Measurements from ENCODE around the gene GMDS.

GMDS gene

GRCh38 chr6:1796706-1797529, 448.5 kb downstream of the GMDS start:
- no peak overlapping the region for H3K4me3 ChIP-seq (ENCODE audit: low read length)
- no peak for TF ChIP-seq CTCF (IDR thresholded peaks at IDR 0.05; ENCODE audit: insufficient read depth, low read depth, low read length, missing control alignments)
- DNase-seq (ENCODE audit: low read depth), result no peak

GRCh38 chr6:1795910-1796309, 449.5 kb downstream of the GMDS start:
- TF ChIP-seq CTCF (IDR thresholded peaks at IDR 0.05; ENCODE audit: insufficient read depth, low read depth, low read length, missing control alignments), result no peak
- DNase-seq (ENCODE audit: low read depth), result no peak
- no peak overlapping the region for H3K4me3 ChIP-seq (ENCODE audit: low read length)

- peak; percentile 58 for TF ChIP-seq CTCF (IDR thresholded peaks at IDR 0.05; ENCODE audit: insufficient read depth, low read depth, low read length, missing control alignments)
- peak; percentile 53 for DNase-seq (ENCODE audit: low read depth)
- H3K4me3 ChIP-seq (ENCODE audit: low read length), result no peak overlapping the region
Measured at GRCh38 chr6:1792989-1793388, 452.4 kb downstream of the GMDS start.

- no peak overlapping the region for H3K4me3 ChIP-seq (ENCODE audit: low read length)
- DNase-seq (ENCODE audit: low read depth), result no peak
- TF ChIP-seq CTCF (IDR thresholded peaks at IDR 0.05; ENCODE audit: insufficient read depth, low read depth, low read length, missing control alignments), result no peak
Measured at GRCh38 chr6:1790684-1791083, 454.7 kb downstream of the GMDS start.

GRCh38 chr6:1789092-1789491, 456.3 kb downstream of the GMDS start:
- no peak overlapping the region for H3K4me3 ChIP-seq (ENCODE audit: low read length)
- TF ChIP-seq CTCF (IDR thresholded peaks at IDR 0.05; ENCODE audit: insufficient read depth, low read depth, low read length, missing control alignments), result no peak
- DNase-seq (ENCODE audit: low read depth), result peak; percentile 16

GRCh38 chr6:1787894-1788293, 457.5 kb downstream of the GMDS start:
- no peak overlapping the region for H3K4me3 ChIP-seq (ENCODE audit: low read length)
- TF ChIP-seq CTCF (IDR thresholded peaks at IDR 0.05; ENCODE audit: insufficient read depth, low read depth, low read length, missing control alignments), result no peak
- DNase-seq (ENCODE audit: low read depth), result peak; percentile 68

Data from epithelial cell of esophagus (primary cell).